ENCODE measurements around the gene SLC22A31. TPM values are rescaled to one million over a fixed set of nuclear protein-coding genes. Genes with fewer than 3 reads are reported as not detected.

The SLC22A31 gene
- total RNA-seq, 1 experiment from 2014 or later, result not detected

DNA sequence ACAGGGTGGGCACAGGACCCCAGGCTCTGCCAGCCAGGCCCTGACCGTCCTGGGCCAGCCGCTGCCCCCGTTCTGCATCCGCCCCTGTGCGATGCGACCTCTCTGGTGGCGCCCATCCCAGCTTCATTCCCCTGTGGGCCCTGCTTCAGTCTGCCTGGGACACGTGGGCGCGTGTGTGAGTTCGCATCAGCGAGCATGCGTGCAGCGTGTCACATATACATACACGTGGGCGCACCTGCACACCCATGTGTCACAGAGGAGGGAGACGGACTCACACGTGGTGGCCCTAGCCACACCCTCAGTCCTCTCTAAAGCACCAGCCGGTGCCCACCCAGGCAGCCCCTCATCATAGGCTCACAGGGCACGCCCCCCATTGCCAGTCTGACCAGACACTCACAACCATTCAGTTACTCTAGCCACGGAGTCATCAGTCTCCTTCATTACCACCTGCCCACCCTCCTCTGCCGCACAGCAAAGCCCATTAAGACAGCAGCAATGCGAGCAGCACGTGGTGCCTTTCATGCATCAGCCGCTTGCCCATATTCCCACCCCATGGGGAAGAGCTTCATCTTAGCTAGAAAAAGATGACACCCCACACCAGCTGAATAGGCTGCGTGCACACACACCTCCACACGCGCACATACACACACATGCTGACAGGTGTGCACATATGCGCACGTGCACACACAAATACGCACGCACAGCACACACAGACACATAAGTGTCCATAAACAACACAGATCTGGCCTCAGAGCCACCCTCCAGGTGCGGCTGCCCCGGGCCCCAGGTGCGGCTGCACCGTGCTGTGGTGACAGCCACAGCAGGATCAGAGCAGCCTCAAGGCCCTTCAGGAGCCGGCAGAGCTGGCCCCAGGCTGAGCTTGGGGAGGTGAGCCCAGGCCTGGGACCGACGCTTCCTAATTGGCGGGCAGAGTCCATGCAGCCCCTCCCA lies 38.3 kb downstream of the SLC22A31 start:
- CTCF ChIA-PET, result interaction anchor here (0.6 to 0.7 kb wide), 2 partner anchors 459 to 719 kb away, joined by 3 to 4 read pairs; no protein-coding TSS in a partner anchor

DNA sequence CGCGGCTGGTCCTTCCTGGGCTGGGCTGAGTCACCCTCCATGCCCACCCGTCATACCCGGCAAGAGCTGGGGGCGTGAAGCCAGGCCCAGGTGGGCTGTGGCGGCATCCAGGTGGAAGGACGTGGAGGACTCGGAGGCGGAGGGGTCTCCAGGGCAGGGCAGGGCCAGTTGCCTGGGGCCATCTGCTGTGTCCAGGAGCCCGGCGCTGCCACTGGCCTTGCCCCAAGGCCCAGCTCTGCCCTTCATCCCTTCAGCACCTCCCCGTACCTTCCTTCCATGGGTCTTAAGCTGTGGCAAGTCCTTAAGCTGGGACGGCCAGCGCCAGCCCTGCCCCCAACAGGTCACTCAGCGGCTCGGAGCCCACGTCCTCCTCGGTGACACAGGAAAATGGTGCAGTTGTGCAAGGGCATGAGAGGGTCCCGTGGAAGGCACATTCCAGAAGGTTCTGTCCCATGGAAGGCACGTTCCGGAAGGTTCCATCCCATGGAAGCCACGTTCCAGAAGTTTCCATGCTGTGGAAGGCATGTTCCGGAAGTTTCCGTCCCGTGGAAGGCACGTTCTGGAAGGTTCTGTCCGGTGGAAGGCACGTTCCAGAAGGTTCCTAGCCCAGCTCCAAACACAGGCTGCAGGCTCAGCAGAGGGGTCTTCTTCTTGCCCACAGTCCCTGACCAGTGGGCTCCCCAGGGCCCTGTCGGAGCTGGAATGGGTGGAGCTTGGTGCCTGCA lies 39.2 kb downstream of the SLC22A31 start:
- intact Hi-C loops (cut with micrococcal nuclease), result no loop called here
- POLR2A ChIA-PET, result interaction anchor here (0.8 kb wide), 1 partner anchor 11 kb away, joined by 4 read pairs; no protein-coding TSS in a partner anchor
- Mint-ChIP-seq H3K27ac (ENCODE audit: low read depth, unreplicated experiment) (no peak overlapping the region), H3K36me3 (ENCODE audit: insufficient read depth, unreplicated experiment) (no peaks in the 10 kb centered on the region), H3K4me1 (ENCODE audit: insufficient read depth, unreplicated experiment) (peaks cover 7% of the 10 kb centered on the region), H3K9me3 (ENCODE audit: unreplicated experiment) (no peaks in the 10 kb centered on the region), H3K27me3 (ENCODE audit: insufficient read depth, unreplicated experiment) (no peaks in the 10 kb centered on the region), H3K4me3 (ENCODE audit: unreplicated experiment) (no peak overlapping the region)
- CTCF ChIA-PET, result no interaction called here
- DNase-seq (ENCODE audit: unreplicated experiment), result no peak
- TF ChIP-seq CTCF (IDR thresholded peaks at IDR 0.05; ENCODE audit: unreplicated experiment), result no peak
- no TSS peak for BruUV-seq (replicated peaks)

More for the DNA sequence above, 38.3 kb downstream of the SLC22A31 start:
- TF ChIP-seq CTCF (IDR thresholded peaks at IDR 0.05; ENCODE audit: unreplicated experiment), result no peak
- H3K27me3 Mint-ChIP-seq (ENCODE audit: insufficient read depth, unreplicated experiment), result no peaks in the 10 kb centered on the region
- no peak for DNase-seq (ENCODE audit: unreplicated experiment)
- POLR2A ChIA-PET, result interaction anchor here (0.7 to 0.8 kb wide), 2 partner anchors 12 to 319 kb away, joined by 3 to 4 read pairs; no protein-coding TSS in a partner anchor
- H3K9me3 Mint-ChIP-seq (ENCODE audit: unreplicated experiment), result no peaks in the 10 kb centered on the region
- peaks cover 7% of the 10 kb centered on the region for H3K4me1 Mint-ChIP-seq (ENCODE audit: insufficient read depth, unreplicated experiment)
- H3K4me3 Mint-ChIP-seq (ENCODE audit: unreplicated experiment), result no peak overlapping the region
- intact Hi-C loops (cut with micrococcal nuclease), result no loop called here
- H3K36me3 Mint-ChIP-seq (ENCODE audit: insufficient read depth, unreplicated experiment), result no peaks in the 10 kb centered on the region
- BruUV-seq (replicated peaks), result no TSS peak
- H3K27ac Mint-ChIP-seq (ENCODE audit: low read depth, unreplicated experiment), result no peak overlapping the region

DNA sequence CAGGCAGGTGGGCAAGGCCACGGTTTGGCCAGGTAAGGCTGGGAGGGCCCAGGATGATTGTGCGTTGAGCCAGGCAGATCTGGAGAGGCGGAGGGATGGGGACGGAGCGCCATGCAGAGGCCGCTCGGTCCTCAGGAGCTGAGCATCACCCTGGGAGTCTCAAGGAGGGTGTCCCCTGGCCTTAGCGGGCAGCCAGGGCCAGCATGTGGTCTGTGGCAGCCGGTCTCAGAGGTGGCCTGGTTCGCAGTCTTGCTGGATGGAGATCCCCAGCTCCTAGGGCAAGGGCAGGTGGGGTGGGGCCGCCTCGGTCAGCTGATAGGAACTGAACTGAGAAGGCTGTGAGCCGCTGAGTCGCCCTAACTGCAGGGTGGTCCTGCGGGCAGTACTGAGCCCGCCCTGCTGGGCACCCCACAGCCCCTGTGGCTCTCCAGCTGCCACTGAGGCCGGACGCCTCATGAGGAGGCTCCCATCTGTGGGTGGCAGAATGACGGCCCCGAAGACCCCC lies 40.4 kb downstream of the SLC22A31 start:
- Mint-ChIP-seq H3K4me3 (ENCODE audit: unreplicated experiment) (no peak overlapping the region), H3K4me1 (ENCODE audit: insufficient read depth, unreplicated experiment) (peaks cover 7% of the 10 kb centered on the region), H3K9me3 (ENCODE audit: unreplicated experiment) (no peaks in the 10 kb centered on the region), H3K27ac (ENCODE audit: low read depth, unreplicated experiment) (no peak overlapping the region), H3K36me3 (ENCODE audit: insufficient read depth, unreplicated experiment) (peaks cover 9% of the 10 kb centered on the region), H3K27me3 (ENCODE audit: insufficient read depth, unreplicated experiment) (no peaks in the 10 kb centered on the region)
- ChIA-PET POLR2A (no interaction called here), CTCF (no interaction called here)
- BruUV-seq (replicated peaks), result no TSS peak
- intact Hi-C loops (cut with micrococcal nuclease), result no loop called here
- TF ChIP-seq CTCF (IDR thresholded peaks at IDR 0.05; ENCODE audit: unreplicated experiment), result no peak
- DNase-seq (ENCODE audit: unreplicated experiment), result no peak
